ENCODE results near the gene RALBP1.

RALBP1 gene

DNA sequence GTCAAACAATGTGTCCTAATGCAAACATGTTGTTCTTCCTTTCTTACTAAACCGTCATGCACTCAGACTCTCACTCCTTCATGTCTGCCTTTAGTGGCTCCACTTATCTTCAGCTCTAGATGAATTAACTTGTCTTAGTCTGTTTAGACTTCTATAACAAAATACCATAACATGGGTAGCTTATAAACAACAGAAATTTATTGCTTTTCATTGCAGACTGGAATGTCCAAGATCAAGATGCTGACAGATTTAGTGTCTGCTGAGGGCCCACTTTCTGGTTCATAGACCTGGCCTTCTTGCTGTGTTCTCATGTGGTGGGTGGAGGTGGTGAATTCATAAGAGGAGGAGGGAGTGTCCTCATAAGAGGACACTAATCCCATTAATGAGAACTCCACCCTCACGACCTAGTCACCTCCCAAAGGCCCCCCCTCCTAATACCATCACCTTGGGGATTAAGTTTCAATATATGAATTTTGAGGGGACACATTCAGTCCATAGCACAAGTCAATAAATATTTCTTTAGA is 32.3 kb downstream of the RALBP1 start:
- Histone ChIP-seq H2AFZ (ENCODE audit: low read length) (no peak overlapping the region), H3K79me2 (ENCODE audit: low read length) (peaks cover 74% of the 10 kb centered on the region), H3K4me2 (ENCODE audit: low read depth, low read length) (no peak overlapping the region), H3K36me3 (replicated peaks; ENCODE audit: insufficient read depth, low read length) (no peaks in the 10 kb centered on the region), H3F3A (ENCODE audit: insufficient read depth, low read length) (0 out of 2 replicates have a peak, but pooled peaks cover 7% of the 10 kb centered on the region), H3K9ac (ENCODE audit: low read length) (no peak overlapping the region), H4K20me1 (ENCODE audit: insufficient read depth, low read length) (no peaks in the 10 kb centered on the region), H3K4me3 (ENCODE audit: low read length) (no peak overlapping the region), H3K9me3 (replicated peaks; ENCODE audit: insufficient read depth, low read length) (no peaks in the 10 kb centered on the region), H3K27me3 (replicated peaks; ENCODE audit: insufficient read depth, low read length) (no peaks in the 10 kb centered on the region), H3K4me1 (ENCODE audit: low read length) (peaks cover 16% of the 10 kb centered on the region), H3K9me2 (replicated peaks; ENCODE audit: insufficient read depth, low read length) (no peaks in the 10 kb centered on the region), H3K27ac (ENCODE audit: low read length) (no peak overlapping the region)
- TF ChIP-seq EZH2phosphoT487 (IDR thresholded peaks at IDR 0.05; ENCODE audit: low read length) = no peak
- TF ChIP-seq EZH2 (optimal IDR thresholded peaks at IDR 0.05; ENCODE audit: low read depth, low read length) = no peak
- no peak for DNase-seq

DNA sequence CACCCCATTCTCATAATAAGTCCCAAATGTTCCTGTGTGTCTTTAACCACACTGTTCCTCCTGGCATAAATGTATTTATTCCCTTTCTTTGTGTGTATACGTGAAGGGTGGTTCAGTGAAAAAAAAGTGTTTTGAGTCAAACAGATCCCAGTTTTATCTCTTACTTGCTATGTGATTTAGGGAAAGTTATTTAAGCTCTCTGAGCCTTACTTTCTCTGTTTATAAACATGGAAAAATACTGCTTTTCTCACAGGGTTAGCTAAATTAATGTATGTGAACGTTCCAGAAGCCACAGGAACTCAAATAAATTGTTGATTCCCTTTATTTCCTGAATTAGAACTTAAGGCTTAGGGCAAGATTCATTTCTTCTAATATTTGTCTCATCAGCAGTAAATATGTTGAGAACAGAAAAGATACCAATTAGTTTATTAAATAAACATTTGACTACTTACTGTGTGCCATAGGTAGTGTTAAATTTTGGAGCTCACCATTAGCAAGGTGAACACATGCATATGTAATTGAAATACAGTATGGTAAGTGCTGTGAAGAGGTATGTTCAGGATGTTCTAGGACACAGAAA is 33.2 kb downstream of the RALBP1 start:
- Histone ChIP-seq H3K9ac (ENCODE audit: low read length) (no peak overlapping the region), H3K36me3 (replicated peaks; ENCODE audit: insufficient read depth, low read length) (no peaks in the 10 kb centered on the region), H3K27me3 (replicated peaks; ENCODE audit: insufficient read depth, low read length) (no peaks in the 10 kb centered on the region), H3K9me3 (replicated peaks; ENCODE audit: insufficient read depth, low read length) (no peaks in the 10 kb centered on the region), H3K4me1 (ENCODE audit: low read length) (peaks cover 16% of the 10 kb centered on the region), H2AFZ (ENCODE audit: low read length) (no peak overlapping the region), H3K4me2 (ENCODE audit: low read depth, low read length) (no peak overlapping the region), H3K79me2 (ENCODE audit: low read length) (peaks cover 78% of the 10 kb centered on the region), H4K20me1 (ENCODE audit: insufficient read depth, low read length) (no peaks in the 10 kb centered on the region), H3F3A (ENCODE audit: insufficient read depth, low read length) (0 out of 2 replicates have a peak, but pooled peaks cover 7% of the 10 kb centered on the region), H3K27ac (ENCODE audit: low read length) (no peak overlapping the region), H3K4me3 (ENCODE audit: low read length) (no peak overlapping the region), H3K9me2 (replicated peaks; ENCODE audit: insufficient read depth, low read length) (no peaks in the 10 kb centered on the region)
- no peak for TF ChIP-seq EZH2phosphoT487 (IDR thresholded peaks at IDR 0.05; ENCODE audit: low read length)
- no peak for TF ChIP-seq EZH2 (optimal IDR thresholded peaks at IDR 0.05; ENCODE audit: low read depth, low read length)
- TF ChIP-seq, protein P1, sequence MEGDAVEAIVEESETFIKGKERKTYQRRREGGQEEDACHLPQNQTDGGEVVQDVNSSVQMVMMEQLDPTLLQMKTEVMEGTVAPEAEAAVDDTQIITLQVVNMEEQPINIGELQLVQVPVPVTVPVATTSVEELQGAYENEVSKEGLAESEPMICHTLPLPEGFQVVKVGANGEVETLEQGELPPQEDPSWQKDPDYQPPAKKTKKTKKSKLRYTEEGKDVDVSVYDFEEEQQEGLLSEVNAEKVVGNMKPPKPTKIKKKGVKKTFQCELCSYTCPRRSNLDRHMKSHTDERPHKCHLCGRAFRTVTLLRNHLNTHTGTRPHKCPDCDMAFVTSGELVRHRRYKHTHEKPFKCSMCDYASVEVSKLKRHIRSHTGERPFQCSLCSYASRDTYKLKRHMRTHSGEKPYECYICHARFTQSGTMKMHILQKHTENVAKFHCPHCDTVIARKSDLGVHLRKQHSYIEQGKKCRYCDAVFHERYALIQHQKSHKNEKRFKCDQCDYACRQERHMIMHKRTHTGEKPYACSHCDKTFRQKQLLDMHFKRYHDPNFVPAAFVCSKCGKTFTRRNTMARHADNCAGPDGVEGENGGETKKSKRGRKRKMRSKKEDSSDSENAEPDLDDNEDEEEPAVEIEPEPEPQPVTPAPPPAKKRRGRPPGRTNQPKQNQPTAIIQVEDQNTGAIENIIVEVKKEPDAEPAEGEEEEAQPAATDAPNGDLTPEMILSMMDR (IDR thresholded peaks at IDR 0.05; ENCODE audit: low read length) = no peak
- no peak for DNase-seq

DNA sequence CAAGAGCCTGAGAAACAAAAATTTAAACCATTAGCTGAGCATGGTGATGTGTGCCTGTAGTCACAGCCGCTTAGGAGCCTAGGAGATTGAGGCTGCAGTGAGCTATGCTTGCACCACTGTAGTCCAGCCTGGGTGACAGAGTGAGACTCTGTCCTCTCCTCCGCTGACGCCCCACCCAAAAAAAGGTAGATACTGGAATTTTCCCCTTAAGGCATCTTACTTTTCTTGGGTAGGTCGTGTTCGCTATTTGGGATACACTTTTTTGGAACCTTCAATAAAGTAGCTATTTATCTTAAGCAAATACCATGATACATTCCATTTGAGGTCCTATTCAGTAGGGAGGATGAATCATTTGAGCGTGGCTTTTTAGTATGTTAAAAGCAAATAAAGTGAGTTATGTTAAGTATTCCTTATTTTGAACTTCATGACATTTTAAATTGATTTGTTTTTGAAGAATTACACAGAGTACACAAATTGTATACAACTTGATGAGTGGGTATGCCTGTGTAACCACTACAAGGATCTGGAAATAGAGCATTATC is 38.7 kb downstream of the RALBP1 start:
- H3K4me3 ChIP-seq (ENCODE audit: low read length) = no peak overlapping the region
- H3K9ac ChIP-seq (ENCODE audit: low read length) = no peak overlapping the region
- H3K27ac ChIP-seq (ENCODE audit: low read length) = no peak overlapping the region
- H3K4me2 ChIP-seq (ENCODE audit: low read depth, low read length) = no peak overlapping the region
- H3K9me2 ChIP-seq (replicated peaks; ENCODE audit: insufficient read depth, low read length) = no peaks in the 10 kb centered on the region
- H3K36me3 ChIP-seq (replicated peaks; ENCODE audit: insufficient read depth, low read length) = no peaks in the 10 kb centered on the region
- DNase-seq = no peak
- peaks cover 34% of the 10 kb centered on the region for H3K79me2 ChIP-seq (ENCODE audit: low read length)
- H2AFZ ChIP-seq (ENCODE audit: low read length) = no peak overlapping the region
- no peaks in the 10 kb centered on the region for H3F3A ChIP-seq (ENCODE audit: insufficient read depth, low read length)
- H3K9me3 ChIP-seq (replicated peaks; ENCODE audit: insufficient read depth, low read length) = no peaks in the 10 kb centered on the region
- no peak for TF ChIP-seq EZH2phosphoT487 (IDR thresholded peaks at IDR 0.05; ENCODE audit: low read length)
- TF ChIP-seq, protein P1 (IDR thresholded peaks at IDR 0.05; ENCODE audit: low read length) = no peak
- no peaks in the 10 kb centered on the region for H4K20me1 ChIP-seq (ENCODE audit: insufficient read depth, low read length)
- no peaks in the 10 kb centered on the region for H3K4me1 ChIP-seq (ENCODE audit: low read length)
- H3K27me3 ChIP-seq (replicated peaks; ENCODE audit: insufficient read depth, low read length) = no peaks in the 10 kb centered on the region

All from MM.1S (cell line).